ENCODE data around the gene DENR. TPM values are rescaled to one million over a fixed set of nuclear protein-coding genes. Genes with fewer than 3 reads are reported as not detected.

Gene DENR
- total and polyA plus RNA-seq, 2 of the 13 experiments (the other 11 are each of a cell fraction or from before 2014, with no cell fraction given) = 30.0 to 59.1 TPM

DNA sequence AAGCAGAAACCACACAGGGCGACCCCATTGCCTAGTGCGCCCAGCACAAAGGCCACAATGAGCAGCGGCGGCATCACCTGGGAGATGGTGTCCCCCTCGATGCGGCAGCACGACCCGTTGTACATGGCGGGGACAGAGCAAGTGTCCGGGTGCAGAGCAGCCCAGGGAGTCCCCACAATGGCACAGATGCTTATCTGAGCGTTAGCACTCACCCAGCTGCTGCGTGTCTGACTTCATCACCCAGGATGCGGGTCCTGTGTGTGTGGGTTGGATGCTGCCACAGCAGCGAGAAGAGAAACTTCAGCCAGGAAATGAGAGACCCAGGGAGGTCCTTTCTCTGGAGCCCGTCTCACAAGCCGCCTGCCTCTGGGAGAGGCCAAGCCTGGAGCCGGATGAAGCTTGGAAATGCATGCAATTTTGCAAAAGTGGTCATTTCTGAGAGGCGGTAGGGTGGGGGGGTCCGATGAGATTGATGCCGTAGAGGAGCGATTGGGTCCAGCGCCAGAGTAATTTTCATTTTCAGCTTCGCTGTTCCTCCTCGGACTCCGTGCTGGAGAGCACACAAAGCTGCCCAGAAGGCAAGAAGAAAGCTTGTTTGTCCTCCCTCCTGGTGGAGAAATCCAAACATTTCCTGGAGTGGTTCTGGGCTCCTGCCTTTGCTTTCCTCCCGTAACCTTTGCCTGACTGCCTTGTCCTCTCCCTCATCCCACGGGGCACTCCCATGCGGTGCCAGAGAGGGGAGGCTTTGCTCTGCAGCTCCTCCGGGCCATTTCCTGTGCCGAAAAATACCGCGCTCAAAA is 22.2 kb upstream of the DENR start, which contains the start of gene HCAR1 (continued):
- TF ChIP-seq HNRNPH1 (optimal IDR thresholded peaks at IDR 0.05; ENCODE audit: low read depth, low read length) (no peak), ERF (CRISPR knock-in tag; IDR thresholded peaks at IDR 0.05) (peak; percentile 33; the same call in 1 of the 2 replicates), PTBP1 (IDR thresholded peaks at IDR 0.05; ENCODE audit: low read depth, low read length, poor library complexity, severe bottlenecking) (no peak), NFIC (IDR thresholded peaks at IDR 0.05; ENCODE audit: low read length) (no peak), SIN3A (IDR thresholded peaks at IDR 0.05; ENCODE audit: borderline replicate concordance, low read depth, low read length) (0 out of 2 replicates have a peak, but pooled peaks have one; percentile 27), ZNF292 (CRISPR knock-in tag; IDR thresholded peaks at IDR 0.05; ENCODE audit: borderline replicate concordance, low read depth) (peak; percentile 39; the same call in 1 of the 2 replicates), MAFG (CRISPR knock-in tag; IDR thresholded peaks at IDR 0.05) (no peak), KDM5A (IDR thresholded peaks at IDR 0.05; ENCODE audit: borderline replicate concordance, low read length) (no peak), ZNF775 (CRISPR knock-in tag; IDR thresholded peaks at IDR 0.05; ENCODE audit: borderline replicate concordance) (no peak), RAD51 (IDR thresholded peaks at IDR 0.05; ENCODE audit: borderline replicate concordance) (no peak), ZNF329 (CRISPR knock-in tag; IDR thresholded peaks at IDR 0.05; ENCODE audit: low read depth) (no peak), POLR2AphosphoS2 (IDR thresholded peaks at IDR 0.05; ENCODE audit: low read depth, low read length) (no peak), MEF2D (CRISPR knock-in tag; IDR thresholded peaks at IDR 0.05) (0 out of 2 replicates have a peak, but pooled peaks have one; percentile 58), MED8 (CRISPR knock-in tag; IDR thresholded peaks at IDR 0.05; ENCODE audit: insufficient replicate concordance) (peak; percentile 24), ZNF10 (CRISPR knock-in tag; IDR thresholded peaks at IDR 0.05; ENCODE audit: borderline replicate concordance, low read depth) (no peak), PHF20 (CRISPR knock-in tag; IDR thresholded peaks at IDR 0.05) (peak; percentile 27; the same call in 1 of the 2 replicates), MAFF (IDR thresholded peaks at IDR 0.05; ENCODE audit: low read depth, low read length) (no peak), SP5 (CRISPR knock-in tag; IDR thresholded peaks at IDR 0.05; ENCODE audit: borderline replicate concordance, low read depth) (no peak), ZNF430 (CRISPR knock-in tag; IDR thresholded peaks at IDR 0.05) (0 out of 2 replicates have a peak, but pooled peaks have one; percentile 29)
- TF ChIP-seq, protein P1, sequence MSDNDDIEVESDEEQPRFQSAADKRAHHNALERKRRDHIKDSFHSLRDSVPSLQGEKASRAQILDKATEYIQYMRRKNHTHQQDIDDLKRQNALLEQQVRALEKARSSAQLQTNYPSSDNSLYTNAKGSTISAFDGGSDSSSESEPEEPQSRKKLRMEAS (IDR thresholded peaks at IDR 0.05) = 0 out of 2 replicates have a peak, but pooled peaks have one; percentile 22
- TF ChIP-seq, protein P2, sequence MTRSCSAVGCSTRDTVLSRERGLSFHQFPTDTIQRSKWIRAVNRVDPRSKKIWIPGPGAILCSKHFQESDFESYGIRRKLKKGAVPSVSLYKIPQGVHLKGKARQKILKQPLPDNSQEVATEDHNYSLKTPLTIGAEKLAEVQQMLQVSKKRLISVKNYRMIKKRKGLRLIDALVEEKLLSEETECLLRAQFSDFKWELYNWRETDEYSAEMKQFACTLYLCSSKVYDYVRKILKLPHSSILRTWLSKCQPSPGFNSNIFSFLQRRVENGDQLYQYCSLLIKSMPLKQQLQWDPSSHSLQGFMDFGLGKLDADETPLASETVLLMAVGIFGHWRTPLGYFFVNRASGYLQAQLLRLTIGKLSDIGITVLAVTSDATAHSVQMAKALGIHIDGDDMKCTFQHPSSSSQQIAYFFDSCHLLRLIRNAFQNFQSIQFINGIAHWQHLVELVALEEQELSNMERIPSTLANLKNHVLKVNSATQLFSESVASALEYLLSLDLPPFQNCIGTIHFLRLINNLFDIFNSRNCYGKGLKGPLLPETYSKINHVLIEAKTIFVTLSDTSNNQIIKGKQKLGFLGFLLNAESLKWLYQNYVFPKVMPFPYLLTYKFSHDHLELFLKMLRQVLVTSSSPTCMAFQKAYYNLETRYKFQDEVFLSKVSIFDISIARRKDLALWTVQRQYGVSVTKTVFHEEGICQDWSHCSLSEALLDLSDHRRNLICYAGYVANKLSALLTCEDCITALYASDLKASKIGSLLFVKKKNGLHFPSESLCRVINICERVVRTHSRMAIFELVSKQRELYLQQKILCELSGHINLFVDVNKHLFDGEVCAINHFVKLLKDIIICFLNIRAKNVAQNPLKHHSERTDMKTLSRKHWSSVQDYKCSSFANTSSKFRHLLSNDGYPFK (CRISPR knock-in tag; IDR thresholded peaks at IDR 0.05; ENCODE audit: borderline replicate concordance) = peak; percentile 24; the same call in 1 of the 2 replicates
- TF ChIP-seq, protein P3, sequence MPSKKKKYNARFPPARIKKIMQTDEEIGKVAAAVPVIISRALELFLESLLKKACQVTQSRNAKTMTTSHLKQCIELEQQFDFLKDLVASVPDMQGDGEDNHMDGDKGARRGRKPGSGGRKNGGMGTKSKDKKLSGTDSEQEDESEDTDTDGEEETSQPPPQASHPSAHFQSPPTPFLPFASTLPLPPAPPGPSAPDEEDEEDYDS (CRISPR knock-in tag; IDR thresholded peaks at IDR 0.05) = no peak
- TF ChIP-seq, protein P4, sequence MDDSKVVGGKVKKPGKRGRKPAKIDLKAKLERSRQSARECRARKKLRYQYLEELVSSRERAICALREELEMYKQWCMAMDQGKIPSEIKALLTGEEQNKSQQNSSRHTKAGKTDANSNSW (CRISPR knock-in tag; IDR thresholded peaks at IDR 0.05; ENCODE audit: borderline replicate concordance) = no peak
- TF ChIP-seq, protein P5, sequence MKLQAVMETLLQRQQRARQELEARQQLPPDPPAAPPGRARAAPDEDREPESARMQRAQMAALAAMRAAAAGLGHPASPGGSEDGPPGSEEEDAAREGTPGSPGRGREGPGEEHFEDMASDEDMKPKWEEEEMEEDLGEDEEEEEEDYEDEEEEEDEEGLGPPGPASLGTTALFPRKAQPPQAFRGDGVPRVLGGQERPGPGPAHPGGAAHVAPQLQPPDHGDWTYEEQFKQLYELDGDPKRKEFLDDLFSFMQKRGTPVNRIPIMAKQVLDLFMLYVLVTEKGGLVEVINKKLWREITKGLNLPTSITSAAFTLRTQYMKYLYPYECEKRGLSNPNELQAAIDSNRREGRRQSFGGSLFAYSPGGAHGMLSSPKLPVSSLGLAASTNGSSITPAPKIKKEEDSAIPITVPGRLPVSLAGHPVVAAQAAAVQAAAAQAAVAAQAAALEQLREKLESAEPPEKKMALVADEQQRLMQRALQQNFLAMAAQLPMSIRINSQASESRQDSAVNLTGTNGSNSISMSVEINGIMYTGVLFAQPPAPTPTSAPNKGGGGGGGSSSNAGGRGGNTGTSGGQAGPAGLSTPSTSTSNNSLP (IDR thresholded peaks at IDR 0.05; ENCODE audit: low read depth, low read length) = no peak
